Peyer's patch (tissue), 4 donors: Measurements from ENCODE around the gene ZYG11B.
"Not testable (repeated sequence)": the region's sequence is repeated elsewhere in the genome, so short reads cannot be mapped to it uniquely, and the experiment has no call there.

Experiments
- POLR2A ChIP-seq, 2 donors: fragments of 450-650 bp; IDR thresholded peaks; one replicate each; pipeline ENCODE4 v1.5.1; 2017; ENCODE audit warnings: antibody characterized with exemption in 2 of 2, mild to moderate bottlenecking in 2 of 2, moderate library complexity in 2 of 2
- TF ChIP-seq, protein P1 (sequence below), 6 experiments: fragments of 450-650 bp in 4 of 6; fragments of 200-600 bp in 2 of 6; sonication (generic) in 1 of 6; IDR thresholded peaks; one replicate each; pipeline ENCODE4 v1.5.1; 2017 to 2019; ENCODE audit warnings: antibody characterized with exemption in 6 of 6, mild to moderate bottlenecking in 3 of 6, moderate library complexity in 1 of 6

GRCh38 chr1:52735371-52735770 is 9.1 kb downstream of the ZYG11B start:
- not testable (repeated sequence) for TF ChIP-seq POLR2A (IDR thresholded peaks at IDR 0.05)
- TF ChIP-seq, protein P1, sequence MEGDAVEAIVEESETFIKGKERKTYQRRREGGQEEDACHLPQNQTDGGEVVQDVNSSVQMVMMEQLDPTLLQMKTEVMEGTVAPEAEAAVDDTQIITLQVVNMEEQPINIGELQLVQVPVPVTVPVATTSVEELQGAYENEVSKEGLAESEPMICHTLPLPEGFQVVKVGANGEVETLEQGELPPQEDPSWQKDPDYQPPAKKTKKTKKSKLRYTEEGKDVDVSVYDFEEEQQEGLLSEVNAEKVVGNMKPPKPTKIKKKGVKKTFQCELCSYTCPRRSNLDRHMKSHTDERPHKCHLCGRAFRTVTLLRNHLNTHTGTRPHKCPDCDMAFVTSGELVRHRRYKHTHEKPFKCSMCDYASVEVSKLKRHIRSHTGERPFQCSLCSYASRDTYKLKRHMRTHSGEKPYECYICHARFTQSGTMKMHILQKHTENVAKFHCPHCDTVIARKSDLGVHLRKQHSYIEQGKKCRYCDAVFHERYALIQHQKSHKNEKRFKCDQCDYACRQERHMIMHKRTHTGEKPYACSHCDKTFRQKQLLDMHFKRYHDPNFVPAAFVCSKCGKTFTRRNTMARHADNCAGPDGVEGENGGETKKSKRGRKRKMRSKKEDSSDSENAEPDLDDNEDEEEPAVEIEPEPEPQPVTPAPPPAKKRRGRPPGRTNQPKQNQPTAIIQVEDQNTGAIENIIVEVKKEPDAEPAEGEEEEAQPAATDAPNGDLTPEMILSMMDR (IDR thresholded peaks at IDR 0.05), result not testable (repeated sequence)
